Rectal smooth muscle tissue (tissue), 1 donor: ENCODE data around the gene UPF3A.

Source experiments
- H3K27ac ChIP-seq: one replicate; pipeline ENCODE4 v1.7.0; 2013; ENCODE audit warnings: low read depth, low read length, inconsistent platforms
- H3K27me3 ChIP-seq: one replicate; pipeline ENCODE4 v1.7.0; 2013; ENCODE audit warnings: low read length; ENCODE audit not compliant: control insufficient read depth, insufficient read depth
- H3K36me3 ChIP-seq: one replicate; pipeline ENCODE4 v1.7.0; 2013; ENCODE audit warnings: low read length; ENCODE audit not compliant: control insufficient read depth, insufficient read depth
- H3K4me1 ChIP-seq: one replicate; pipeline ENCODE4 v1.7.0; 2013; ENCODE audit warnings: low read length; ENCODE audit not compliant: control insufficient read depth, insufficient read depth
- H3K4me3 ChIP-seq: one replicate; pipeline ENCODE4 v1.7.0; 2013; ENCODE audit warnings: low read length
- H3K9ac ChIP-seq: one replicate; pipeline ENCODE4 v1.7.0; 2013; ENCODE audit warnings: low read length

The UPF3A gene, protein sequence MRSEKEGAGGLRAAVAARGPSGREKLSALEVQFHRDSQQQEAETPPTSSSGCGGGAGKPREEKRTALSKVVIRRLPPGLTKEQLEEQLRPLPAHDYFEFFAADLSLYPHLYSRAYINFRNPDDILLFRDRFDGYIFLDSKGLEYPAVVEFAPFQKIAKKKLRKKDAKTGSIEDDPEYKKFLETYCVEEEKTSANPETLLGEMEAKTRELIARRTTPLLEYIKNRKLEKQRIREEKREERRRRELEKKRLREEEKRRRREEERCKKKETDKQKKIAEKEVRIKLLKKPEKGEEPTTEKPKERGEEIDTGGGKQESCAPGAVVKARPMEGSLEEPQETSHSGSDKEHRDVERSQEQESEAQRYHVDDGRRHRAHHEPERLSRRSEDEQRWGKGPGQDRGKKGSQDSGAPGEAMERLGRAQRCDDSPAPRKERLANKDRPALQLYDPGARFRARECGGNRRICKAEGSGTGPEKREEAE

DNA sequence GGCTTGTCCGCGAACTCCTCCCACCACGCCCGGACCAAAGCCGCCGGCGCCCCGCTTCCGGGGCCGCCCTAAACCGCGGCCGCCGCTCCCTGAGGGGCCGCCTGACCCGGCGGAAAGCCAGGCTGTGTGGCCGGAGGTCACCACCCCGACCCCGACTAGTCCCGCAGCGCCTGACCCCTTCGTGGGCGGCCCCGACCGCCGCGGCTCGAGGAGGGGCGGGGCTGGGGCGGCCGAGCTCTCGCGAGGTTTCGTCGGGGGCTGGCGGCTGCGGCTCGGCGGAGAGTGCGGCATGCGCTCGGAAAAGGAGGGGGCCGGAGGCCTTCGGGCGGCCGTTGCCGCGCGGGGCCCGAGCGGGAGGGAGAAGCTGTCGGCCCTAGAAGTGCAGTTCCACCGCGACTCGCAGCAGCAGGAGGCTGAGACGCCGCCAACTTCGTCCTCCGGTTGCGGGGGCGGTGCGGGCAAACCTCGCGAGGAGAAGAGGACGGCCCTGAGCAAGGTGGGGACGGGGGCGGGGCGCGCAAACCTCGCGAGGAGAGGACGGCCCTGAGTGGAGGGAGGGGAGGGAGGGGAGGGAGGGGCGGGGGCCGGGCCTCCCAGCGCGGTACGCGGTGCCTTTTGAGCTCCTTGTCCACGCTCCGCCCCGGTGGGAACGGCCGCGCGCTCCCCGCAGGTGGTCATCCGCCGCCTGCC, at the start of gene UPF3A:
Gene UPF3A (plus strand): TSS at position 251 of the 690 bp plus-strand sequence. CDS start 39 bp downstream, at position 290.
- Histone ChIP-seq H3K27ac (peak within 1 kb of the TSS; percentile 97), H3K4me3 (peak within 1 kb of the TSS; percentile 83), H3K9ac (peak within 1 kb of the TSS; percentile 78), H3K27me3 (no peaks in the 10 kb centered on the region), H3K36me3 (peaks cover 2% of the 10 kb centered on the region), H3K4me1 (peaks cover 14% of the 10 kb centered on the region)

DNA sequence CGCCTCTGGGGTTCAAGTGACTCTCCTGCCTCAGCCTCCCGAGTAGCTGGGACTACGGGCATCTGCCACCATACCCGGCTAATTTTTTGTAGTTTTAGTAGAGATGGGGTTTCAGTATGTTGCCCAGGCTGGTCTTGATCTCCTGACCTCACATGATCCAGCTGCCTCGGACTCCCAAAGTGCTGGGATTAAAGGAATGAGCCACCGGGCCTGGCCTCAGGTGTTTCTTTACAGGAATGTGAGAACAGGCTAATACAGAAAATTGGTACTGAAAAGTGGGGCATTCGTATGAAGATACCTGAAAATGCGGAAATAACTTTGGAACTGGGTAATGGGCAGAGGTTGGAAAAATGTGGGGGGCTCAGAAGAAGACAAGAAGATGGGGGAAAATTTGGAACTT, 49.5 kb upstream of the UPF3A start:
- Histone ChIP-seq H3K27ac (no peak overlapping the region), H3K27me3 (no peaks in the 10 kb centered on the region), H3K9ac (no peak overlapping the region), H3K4me3 (no peak overlapping the region), H3K36me3 (no peaks in the 10 kb centered on the region), H3K4me1 (peaks cover 10% of the 10 kb centered on the region)

DNA sequence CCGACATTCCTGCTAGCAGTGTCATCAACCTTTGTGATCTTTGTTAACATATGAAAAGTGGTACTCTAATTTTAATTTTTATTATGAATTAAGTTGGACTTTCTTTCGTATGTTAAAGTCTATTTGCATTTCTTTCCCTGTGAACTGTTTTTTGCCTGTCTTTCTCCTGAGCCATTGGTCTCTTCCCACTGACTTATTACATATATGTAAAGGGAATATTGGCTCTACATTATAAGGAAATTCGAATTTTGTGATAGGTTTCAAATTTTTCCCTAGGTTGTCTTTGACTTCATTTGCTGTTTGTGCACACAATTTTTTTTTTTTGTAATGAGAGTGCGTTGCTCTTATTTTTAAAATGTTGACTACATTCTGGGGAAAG, 47.1 kb upstream of the UPF3A start:
- Histone ChIP-seq H3K4me3 (peak overlapping the region; percentile 68), H3K9ac (no peak overlapping the region)

DNA sequence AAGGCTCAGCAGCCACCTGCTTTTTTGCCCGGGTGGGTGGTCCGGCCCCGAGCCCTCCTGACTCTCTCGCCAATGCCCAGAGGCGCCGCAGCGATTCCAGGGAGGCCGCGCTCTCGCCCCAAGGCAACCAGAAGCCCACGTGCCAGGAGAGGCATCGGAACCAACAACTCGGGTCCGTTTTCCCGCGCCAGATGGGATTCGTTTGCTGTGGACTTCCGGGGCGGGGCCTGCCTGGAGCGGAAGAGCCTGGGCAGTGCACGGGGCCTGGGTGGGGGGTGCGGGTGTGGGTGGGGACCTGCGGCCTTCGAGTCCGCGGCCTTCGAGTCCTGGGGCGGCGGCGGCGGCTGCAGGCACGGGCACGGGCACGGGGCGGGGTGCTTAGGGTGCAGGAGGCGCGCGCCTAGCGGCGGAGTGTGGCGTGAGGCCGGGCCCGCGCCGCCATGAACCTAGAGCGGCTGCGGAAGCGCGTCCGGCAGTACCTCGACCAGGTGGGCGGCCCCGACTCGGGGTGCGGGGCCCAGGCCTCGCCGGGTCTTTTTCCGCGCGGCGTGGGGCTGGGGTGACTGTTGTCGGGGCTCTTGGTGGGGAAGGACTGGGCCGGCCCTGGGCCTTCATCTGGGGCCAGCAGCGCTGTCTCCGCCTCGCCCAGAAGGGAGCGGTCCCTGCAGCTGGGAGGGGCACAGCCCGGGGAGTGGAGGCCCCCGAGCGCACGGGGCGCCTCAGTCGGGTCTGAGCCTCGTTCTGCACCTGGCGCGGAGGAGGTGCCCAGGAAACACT, 46.6 kb upstream of the UPF3A start, which contains the start of gene CDC16:
Gene CDC16 (plus strand): TSS at position 253 of the 777 bp plus-strand sequence. CDS start 188 bp downstream, at position 441.
- Histone ChIP-seq H3K4me3 (peak within 1 kb of the TSS; percentile 87), H3K9ac (peak within 1 kb of the TSS; percentile 62), H3K27me3 (no peaks in the 10 kb centered on the region), H3K27ac (peak within 1 kb of the TSS; percentile 80), H3K4me1 (peaks cover 10% of the 10 kb centered on the region), H3K36me3 (peaks cover 17% of the 10 kb centered on the region)

More for the DNA sequence above, 47.1 kb upstream of the UPF3A start:
- peak overlapping the region; percentile 80 for H3K27ac ChIP-seq
- H3K4me1 ChIP-seq: peaks cover 10% of the 10 kb centered on the region
- H3K36me3 ChIP-seq: peaks cover 14% of the 10 kb centered on the region
- no peaks in the 10 kb centered on the region for H3K27me3 ChIP-seq

DNA sequence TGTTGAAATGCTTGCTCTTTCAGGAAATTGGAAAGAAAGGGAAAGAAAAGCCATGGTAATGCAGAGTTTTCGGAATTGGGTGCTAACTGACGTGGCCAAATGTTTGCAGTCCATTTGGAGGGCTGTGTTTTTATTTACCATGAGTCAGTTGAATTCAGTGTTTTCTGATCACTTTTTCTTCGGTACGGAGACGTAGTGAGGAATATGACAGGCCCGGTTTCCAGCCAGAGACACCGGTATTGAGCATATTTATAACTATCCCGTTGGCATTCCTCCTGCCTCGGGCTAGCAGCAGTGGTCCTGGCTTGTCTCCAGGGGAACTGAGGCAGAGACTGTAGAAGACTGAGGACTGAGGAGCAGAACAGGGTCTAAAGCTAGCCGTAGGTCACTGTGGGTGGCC, 45.7 kb upstream of the UPF3A start:
- H3K4me3 ChIP-seq: peak overlapping the region; percentile 87
- H3K36me3 ChIP-seq: peaks cover 17% of the 10 kb centered on the region
- H3K4me1 ChIP-seq: peaks cover 10% of the 10 kb centered on the region
- H3K27me3 ChIP-seq: no peaks in the 10 kb centered on the region
- H3K9ac ChIP-seq: peak overlapping the region; percentile 29
- H3K27ac ChIP-seq: no peak overlapping the region

DNA sequence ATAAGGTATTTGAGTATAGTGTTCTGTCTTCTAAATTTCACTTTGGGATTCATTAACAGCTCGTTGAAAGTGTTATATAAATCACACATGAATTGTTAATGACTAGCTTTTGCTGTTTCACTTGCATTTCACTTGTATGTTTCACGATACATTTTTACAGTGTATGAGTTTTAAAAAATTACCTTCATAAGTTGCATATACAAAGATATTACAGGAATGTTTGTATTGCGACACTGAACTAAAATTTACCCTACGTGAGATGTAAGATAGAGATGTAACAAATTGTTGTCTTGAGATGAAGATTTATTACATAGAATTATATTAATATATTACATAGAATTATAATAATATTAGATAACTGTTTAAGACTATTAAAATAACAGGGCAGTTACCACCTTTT, 45.2 kb upstream of the UPF3A start:
- Histone ChIP-seq H3K27me3 (no peaks in the 10 kb centered on the region), H3K36me3 (peaks cover 19% of the 10 kb centered on the region), H3K27ac (no peak overlapping the region), H3K4me1 (peaks cover 10% of the 10 kb centered on the region), H3K9ac (no peak overlapping the region), H3K4me3 (peak overlapping the region; percentile 87)

DNA sequence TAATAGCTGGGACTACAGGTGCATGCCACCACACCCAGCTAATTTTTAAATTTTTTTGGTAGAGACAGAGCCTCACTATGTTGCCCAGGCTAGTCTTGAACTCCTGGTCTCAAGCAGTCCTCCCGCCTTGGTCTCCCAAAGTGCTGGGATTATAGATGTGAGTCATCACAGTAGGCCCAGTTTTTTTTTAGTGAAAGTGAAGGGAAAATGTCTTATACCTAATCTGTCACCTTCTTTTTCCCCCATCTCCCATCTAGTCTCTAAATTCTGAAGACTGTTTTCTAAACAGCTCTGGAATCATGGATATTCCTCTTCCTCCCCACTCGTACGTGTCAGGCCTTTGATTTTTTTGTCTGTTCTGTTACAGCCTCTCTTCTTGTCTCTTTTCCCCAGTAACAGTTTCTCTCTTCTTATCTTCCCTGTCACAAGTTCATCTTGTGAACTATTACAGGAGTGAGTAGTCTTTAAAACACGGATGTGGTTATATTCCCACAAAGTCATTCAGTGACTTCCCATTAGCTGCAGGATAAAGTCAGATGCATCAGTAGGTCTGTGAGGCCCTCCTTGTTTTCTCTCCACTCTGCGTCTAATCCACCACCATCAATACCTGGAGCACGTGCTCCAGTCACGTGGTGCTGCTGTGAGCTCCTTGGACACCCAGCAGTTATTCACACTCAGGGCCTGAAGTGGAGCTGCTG, 43.8 kb upstream of the UPF3A start:
- H3K27ac ChIP-seq: no peak overlapping the region
- no peak overlapping the region for H3K9ac ChIP-seq
- H3K4me3 ChIP-seq: no peak overlapping the region
- H3K27me3 ChIP-seq: no peaks in the 10 kb centered on the region
- peaks cover 27% of the 10 kb centered on the region for H3K36me3 ChIP-seq
- peaks cover 10% of the 10 kb centered on the region for H3K4me1 ChIP-seq

DNA sequence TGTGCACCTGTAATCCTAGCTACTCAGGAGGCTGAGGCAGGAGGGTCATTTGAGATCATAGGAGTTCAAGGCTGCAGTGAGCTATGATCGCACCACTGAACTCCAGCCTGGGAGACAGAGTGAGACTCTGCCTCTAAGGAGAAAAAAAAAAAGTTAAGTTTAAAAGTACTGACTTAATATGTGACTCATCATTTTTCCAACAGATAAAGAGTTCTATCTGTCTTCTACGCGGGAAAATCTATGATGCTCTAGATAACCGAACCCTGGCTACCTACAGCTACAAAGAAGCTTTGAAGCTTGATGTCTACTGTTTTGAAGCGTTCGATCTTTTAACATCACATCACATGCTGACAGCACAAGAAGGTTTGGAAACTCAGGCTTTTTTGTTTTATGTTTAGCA, 39.5 kb upstream of the UPF3A start:
- H3K4me1 ChIP-seq: no peaks in the 10 kb centered on the region
- H3K9ac ChIP-seq: no peak overlapping the region
- no peak overlapping the region for H3K27ac ChIP-seq
- H3K27me3 ChIP-seq: no peaks in the 10 kb centered on the region
- H3K4me3 ChIP-seq: no peak overlapping the region
- H3K36me3 ChIP-seq: peaks cover 39% of the 10 kb centered on the region

DNA sequence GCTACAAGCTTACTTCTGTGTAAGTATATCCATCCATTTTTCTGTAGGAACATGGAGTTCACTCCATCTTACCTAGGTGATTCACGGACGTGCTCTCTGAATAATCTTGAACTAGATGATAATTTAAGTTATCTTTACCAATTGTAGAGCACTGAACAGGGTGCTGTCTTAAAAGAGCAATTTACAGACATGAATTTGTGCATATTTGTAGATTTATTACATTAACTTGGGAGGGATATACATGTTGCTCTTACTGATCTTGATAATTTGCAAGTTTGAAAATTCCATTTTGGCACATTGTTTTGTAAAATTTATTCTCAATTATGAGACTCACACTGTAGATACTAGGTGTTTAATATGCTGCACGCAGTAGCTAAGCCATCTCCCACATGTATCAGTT, 37.4 kb upstream of the UPF3A start:
- H3K9ac ChIP-seq: no peak overlapping the region
- no peak overlapping the region for H3K27ac ChIP-seq
- H3K4me3 ChIP-seq: no peak overlapping the region
- no peaks in the 10 kb centered on the region for H3K27me3 ChIP-seq
- peaks cover 30% of the 10 kb centered on the region for H3K36me3 ChIP-seq
- H3K4me1 ChIP-seq: no peaks in the 10 kb centered on the region

DNA sequence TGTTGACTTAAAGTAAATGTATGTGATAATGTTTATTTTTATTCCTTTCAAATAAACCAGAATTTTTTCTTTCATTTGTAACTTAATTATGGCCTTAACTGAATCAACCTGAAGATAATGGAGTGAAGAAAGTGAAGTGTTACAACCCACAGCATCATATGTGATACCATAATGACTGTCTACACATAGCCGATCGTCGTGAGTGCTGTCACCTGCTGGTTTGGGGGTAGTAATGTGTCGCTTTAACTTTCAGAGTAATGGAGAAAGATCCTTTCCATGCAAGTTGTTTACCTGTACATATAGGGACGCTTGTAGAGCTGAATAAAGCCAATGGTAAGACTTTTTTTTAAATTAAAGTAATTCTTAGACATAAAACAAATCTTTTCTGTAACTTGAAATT, 36.8 kb upstream of the UPF3A start:
- Histone ChIP-seq H3K36me3 (peaks cover 29% of the 10 kb centered on the region), H3K4me3 (no peak overlapping the region), H3K4me1 (no peaks in the 10 kb centered on the region), H3K27me3 (no peaks in the 10 kb centered on the region), H3K27ac (no peak overlapping the region), H3K9ac (no peak overlapping the region)

DNA sequence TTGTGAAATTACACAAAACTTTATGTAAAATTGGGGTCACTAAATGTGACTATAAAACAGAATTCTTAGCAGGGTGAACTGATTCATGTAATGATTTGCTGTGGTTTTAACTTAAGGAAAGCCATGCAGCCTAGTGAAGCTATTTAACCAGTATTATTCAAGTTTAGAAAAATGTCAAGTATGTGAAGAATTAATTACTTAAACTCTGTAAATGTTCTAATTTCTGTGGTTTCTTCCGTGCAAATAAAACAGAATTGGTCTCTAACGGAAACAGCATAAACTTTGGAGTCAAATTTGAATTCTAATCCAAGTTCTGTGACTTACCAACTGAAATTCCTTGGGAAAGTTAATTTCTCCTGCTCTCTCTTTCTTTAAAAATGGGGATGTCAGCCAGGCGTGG, 33.4 kb upstream of the UPF3A start:
- Histone ChIP-seq H3K27me3 (no peaks in the 10 kb centered on the region), H3K36me3 (peaks cover 25% of the 10 kb centered on the region), H3K27ac (no peak overlapping the region), H3K9ac (no peak overlapping the region), H3K4me1 (no peaks in the 10 kb centered on the region), H3K4me3 (no peak overlapping the region)
